Upper lobe of left lung (tissue), 4 donors: ENCODE measurements around the gene SPANXA2.

Experiments used
- EP300 ChIP-seq, 4 donors: sonication (generic); formaldehyde crosslinking; IDR thresholded peaks; one replicate each; pipeline ENCODE4 v1.5.1; 2017; ENCODE audit warnings: antibody characterized with exemption in 4 of 4, control low read depth in 2 of 4
- POLR2A ChIP-seq, 4 donors: fragments of 450-650 bp; IDR thresholded peaks; one replicate each; pipeline ENCODE4 v1.5.1; 2016 to 2017; ENCODE audit warnings: antibody characterized with exemption in 4 of 4, mild to moderate bottlenecking in 2 of 4
- POLR2AphosphoS5 ChIP-seq, 2 donors: sonication (generic); formaldehyde crosslinking; IDR thresholded peaks; one replicate each; pipeline ENCODE4 v1.5.1; 2017; ENCODE audit warnings: antibody characterized with exemption in 2 of 2
- TF ChIP-seq, protein P1 (sequence below), 6 experiments: fragments of 450-650 bp in 4 of 6; fragments of 200-600 bp in 2 of 6; sonication (generic) in 2 of 6; IDR thresholded peaks; one replicate each; pipeline ENCODE4 v1.5.1; 2016 to 2019; ENCODE audit warnings: antibody characterized with exemption in 6 of 6

DNA sequence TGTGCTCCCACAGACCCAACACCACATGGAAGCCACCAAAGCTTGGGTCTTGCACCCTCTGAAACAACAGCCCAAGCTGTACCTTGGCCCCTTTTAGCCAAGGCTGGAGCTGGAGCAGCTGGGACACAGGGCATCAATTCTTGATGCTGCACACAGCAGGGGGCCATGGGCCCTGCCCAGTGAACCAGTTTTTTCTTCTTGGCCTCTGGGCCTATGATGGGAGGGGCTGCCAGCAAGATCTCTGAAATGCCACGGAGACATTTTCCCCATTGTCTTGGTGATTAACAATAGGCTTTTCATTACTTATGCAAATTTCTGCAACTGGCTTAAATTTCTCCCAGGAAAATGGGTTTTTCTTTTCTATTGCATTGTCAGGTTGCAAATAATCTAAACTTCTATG is 49.0 kb downstream of the SPANXA2 start:
- TF ChIP-seq, protein P1, sequence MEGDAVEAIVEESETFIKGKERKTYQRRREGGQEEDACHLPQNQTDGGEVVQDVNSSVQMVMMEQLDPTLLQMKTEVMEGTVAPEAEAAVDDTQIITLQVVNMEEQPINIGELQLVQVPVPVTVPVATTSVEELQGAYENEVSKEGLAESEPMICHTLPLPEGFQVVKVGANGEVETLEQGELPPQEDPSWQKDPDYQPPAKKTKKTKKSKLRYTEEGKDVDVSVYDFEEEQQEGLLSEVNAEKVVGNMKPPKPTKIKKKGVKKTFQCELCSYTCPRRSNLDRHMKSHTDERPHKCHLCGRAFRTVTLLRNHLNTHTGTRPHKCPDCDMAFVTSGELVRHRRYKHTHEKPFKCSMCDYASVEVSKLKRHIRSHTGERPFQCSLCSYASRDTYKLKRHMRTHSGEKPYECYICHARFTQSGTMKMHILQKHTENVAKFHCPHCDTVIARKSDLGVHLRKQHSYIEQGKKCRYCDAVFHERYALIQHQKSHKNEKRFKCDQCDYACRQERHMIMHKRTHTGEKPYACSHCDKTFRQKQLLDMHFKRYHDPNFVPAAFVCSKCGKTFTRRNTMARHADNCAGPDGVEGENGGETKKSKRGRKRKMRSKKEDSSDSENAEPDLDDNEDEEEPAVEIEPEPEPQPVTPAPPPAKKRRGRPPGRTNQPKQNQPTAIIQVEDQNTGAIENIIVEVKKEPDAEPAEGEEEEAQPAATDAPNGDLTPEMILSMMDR (IDR thresholded peaks at IDR 0.05), result no peak
- no peak for TF ChIP-seq POLR2A (IDR thresholded peaks at IDR 0.05)
- no peak for TF ChIP-seq POLR2AphosphoS5 (IDR thresholded peaks at IDR 0.05)
- no peak for TF ChIP-seq EP300 (IDR thresholded peaks at IDR 0.05)
